BJ (cell line): Measurements from ENCODE around the gene CD302. TPM values are rescaled to one million over a fixed set of nuclear protein-coding genes. Genes with fewer than 3 reads are reported as not detected.
"Not testable (repeated sequence)": the region's sequence is repeated elsewhere in the genome, so short reads cannot be mapped to it uniquely, and the experiment has no call there.

Source experiments
- CTCF ChIA-PET: fragments of 350-600 bp; formaldehyde crosslinking; extraction: SDS; loops from one replicate; lab custom pipeline; 2021; ENCODE audit warnings: antibody characterized with exemption, inconsistent platforms; lab: Yijun Ruan, JAX
- POLR2A ChIA-PET: fragments of 300-600 bp; sonication (Branson Sonifier 250); formaldehyde crosslinking; extraction: SDS; loops from one replicate; lab custom pipeline; 2021; ENCODE audit warnings: antibody characterized with exemption; lab: Charles Lee
- DNase-seq: peaks from one replicate; pipeline ENCODE4 v3.0.0-alpha.2; 2011; ENCODE audit warnings: low read depth
- H3K27me3 ChIP-seq: 2 replicates; pipeline ENCODE4 v1.6.0; 2011; ENCODE audit warnings: low read length; ENCODE audit not compliant: control insufficient read depth, insufficient read depth
- H3K36me3 ChIP-seq: 2 replicates; pipeline ENCODE4 v1.5.1; 2011; ENCODE audit warnings: low read length; ENCODE audit not compliant: control insufficient read depth, insufficient read depth
- H3K4me3 ChIP-seq: 2 replicates; pipeline ENCODE4 v1.5.1; 2011; ENCODE audit warnings: low read depth, mild to moderate bottlenecking, control low read depth, low read length
- CTCF ChIP-seq: IDR thresholded peaks from 2 replicates; pipeline ENCODE4 v1.5.1; 2011; ENCODE audit warnings: low read depth, mild to moderate bottlenecking, control low read depth, inconsistent platforms, low read length, moderate library complexity; ENCODE audit not compliant: insufficient read depth
- polyA plus RNA-seq: library from polyadenylated mRNA; depleted of rRNA; stranded (reverse); fragments of >200 nt; gene quantifications from 2 replicates; pipeline ENCODE4 v1.2.3, GENCODE V29; 2011

CD302 gene
- polyA plus RNA-seq, 1 experiment, result 4.0 TPM

GRCh38 chr2:159788253-159788652 is 9.8 kb downstream of the CD302 start:
- TF ChIP-seq CTCF, result no peak
- ChIA-PET CTCF (no interaction called here), POLR2A (no interaction called here)
- Histone ChIP-seq H3K27me3 (no peaks in the 10 kb centered on the region), H3K4me3 (no peak overlapping the region), H3K36me3 (no peaks in the 10 kb centered on the region; the same call in 1 of the 2 replicates)
- DNase-seq, result no peak

GRCh38 chr2:159787647-159788046 is 10.4 kb downstream of the CD302 start:
- H3K36me3 ChIP-seq, CTCF ChIA-PET, POLR2A ChIA-PET, DNase-seq, H3K27me3 ChIP-seq, H3K4me3 ChIP-seq: not testable (repeated sequence)

- no peak for DNase-seq
- Histone ChIP-seq H3K4me3 (no peak overlapping the region), H3K36me3 (no peaks in the 10 kb centered on the region; the same call in 1 of the 2 replicates), H3K27me3 (no peaks in the 10 kb centered on the region)
- TF ChIP-seq CTCF, result no peak
- ChIA-PET POLR2A (no interaction called here), CTCF (no interaction called here)
These were observed 11.1 kb downstream of the CD302 start for GRCh38 chr2:159786938-159787337.

GRCh38 chr2:159785195-159785594 is 12.8 kb downstream of the CD302 start:
- no peaks in the 10 kb centered on the region for H3K27me3 ChIP-seq
- no peak for TF ChIP-seq CTCF
- no peaks in the 10 kb centered on the region for H3K36me3 ChIP-seq
- no peak overlapping the region for H3K4me3 ChIP-seq
- DNase-seq, result no peak
- CTCF ChIA-PET, result interaction anchor here (0.6 kb wide), 1 partner anchor 16 kb away, joined by 3 read pairs; no protein-coding TSS in a partner anchor
- POLR2A ChIA-PET, result no interaction called here

GRCh38 chr2:159784744-159785143 is 13.3 kb downstream of the CD302 start:
- H3K27me3 ChIP-seq, POLR2A ChIA-PET, H3K4me3 ChIP-seq, DNase-seq, H3K36me3 ChIP-seq: not testable (repeated sequence)
- CTCF ChIA-PET, result interaction anchor here (0.6 to 0.7 kb wide), 3 partner anchors 12 to 23 kb away, joined by 3 to 5 read pairs (median 3); no protein-coding TSS in a partner anchor

- ChIA-PET POLR2A (no interaction called here), CTCF (no interaction called here)
- no peak for TF ChIP-seq CTCF
- Histone ChIP-seq H3K27me3 (no peaks in the 10 kb centered on the region), H3K4me3 (no peak overlapping the region), H3K36me3 (no peaks in the 10 kb centered on the region)
- DNase-seq, result no peak
These were observed 14.5 kb downstream of the CD302 start for GRCh38 chr2:159783556-159783955.
